Spleen (tissue), 11 donors: ENCODE measurements around the gene CEMIP. TPM values are rescaled to one million over a fixed set of nuclear protein-coding genes. Genes with fewer than 3 reads are reported as not detected.

Experiments
- DNase-seq: peaks from one replicate; pipeline ENCODE4 v3.0.0-alpha.2; 2020
- H3K27ac ChIP-seq, 8 donors: fragments of 200-600 bp; sonication (generic) in 7 of 8; 1 replicate in 4 of 8; 2 replicates in 4 of 8; pipeline versions ENCODE4 v1.5.0 to v1.8.0; 2016 to 2021; ENCODE audit warnings: inconsistent platforms in 4 of 8, mild to moderate bottlenecking in 4 of 8, moderate library complexity in 1 of 8
- H3K27me3 ChIP-seq, 7 donors: fragments of 200-600 bp; sonication (generic) in 6 of 7; replicated peaks in 1 of 7; 1 replicate in 4 of 7; 2 replicates in 3 of 7; pipeline versions ENCODE4 v1.5.0 to v1.8.0; 2016 to 2021; ENCODE audit warnings: inconsistent platforms in 3 of 7, mild to moderate bottlenecking in 1 of 7
- H3K36me3 ChIP-seq, 6 donors: fragments of 200-600 bp; sonication (generic) in 5 of 6; 1 replicate in 4 of 6; 2 replicates in 2 of 6; pipeline versions ENCODE4 v1.5.0 to v1.8.0; 2016 to 2021; ENCODE audit warnings: inconsistent platforms in 2 of 6
- H3K4me1 ChIP-seq, 6 donors: fragments of 200-600 bp; sonication (generic) in 5 of 6; 1 replicate in 3 of 6; 2 replicates in 3 of 6; pipeline versions ENCODE4 v1.5.0 to v1.8.0; 2016 to 2021; ENCODE audit warnings: inconsistent platforms in 3 of 6
- H3K4me3 ChIP-seq, 8 donors: fragments of 200-600 bp; sonication (generic) in 7 of 8; 1 replicate in 4 of 8; 2 replicates in 4 of 8; pipeline versions ENCODE4 v1.5.0 to v1.8.0; 2016 to 2021; ENCODE audit warnings: inconsistent platforms in 4 of 8, mild to moderate bottlenecking in 4 of 8, moderate library complexity in 2 of 8
- H3K9me3 ChIP-seq, 8 donors: fragments of 200-600 bp; sonication (generic) in 7 of 8; 1 replicate in 4 of 8; 2 replicates in 4 of 8; pipeline versions ENCODE4 v1.5.0 to v1.8.0; 2016 to 2021; ENCODE audit warnings: inconsistent platforms in 4 of 8
- CTCF ChIP-seq, 11 experiments: fragments of 200-600 bp in 7 of 11; fragments of 450-650 bp in 4 of 11; sonication (generic) in 4 of 11; IDR thresholded peaks in 8 of 11; conservative IDR thresholded peaks in 3 of 11; 1 replicate in 7 of 11; 2 replicates in 4 of 11; pipeline versions ENCODE4 v1.4.0 to v1.8.0; 2016 to 2021; ENCODE audit warnings: antibody characterized with exemption in 11 of 11, inconsistent platforms in 4 of 11, mild to moderate bottlenecking in 1 of 11
- POLR2A ChIP-seq, 3 donors: fragments of 450-650 bp; IDR thresholded peaks; one replicate each; pipeline ENCODE4 v1.5.1; 2017; ENCODE audit warnings: antibody characterized with exemption in 3 of 3, mild to moderate bottlenecking in 1 of 3
- POLR2AphosphoS5 ChIP-seq, 3 donors: sonication (generic); formaldehyde crosslinking; IDR thresholded peaks; one replicate each; pipeline ENCODE4 v1.5.1; 2017; ENCODE audit warnings: antibody characterized with exemption in 3 of 3
- WGBS, 5 donors: extraction: QIAGEN DNeasy Blood & Tissue Kit in 3 of 5; methylation state at CpG; one replicate each; pipeline versions ENCODE4 v1.1.5 to v1.1.7; 2013 to 2018; 5-methylcytosine and 5-hydroxymethylcytosine counted together
- intact Hi-C: fragments of 100-400 bp; cut with DNase I; formaldehyde crosslinking; loops from one replicate; pipeline ENCODE4 v1.15.0; 2023; ENCODE audit warnings: low total_unique reads
- polyA plus RNA-seq, 3 donors: library from polyadenylated mRNA; stranded (reverse); fragments of 200-250 nt; gene quantifications; one replicate each; pipeline ENCODE4 v1.2.1, GENCODE V29; 2013
- total RNA-seq, 7 donors: library from RNA; depleted of rRNA in 3 of 7; stranded (reverse); fragments of >200 nt in 3 of 7; fragmentation: NEBNext Ultra II Directional in 4 of 7; extraction: Animal tissue kit (Norgen Biotek cat#: 25700) in 4 of 7; gene quantifications; one replicate each; pipeline versions ENCODE4 v1.1.0 to v1.2.1, GENCODE V29; 2016 to 2021
- donor health status: healthy with polysubstance abuse.
- donor health status: DM: no; HTN: no; CAD: no; lungs with moderate emphysema.
- donor health status: DM: no; HTN: no; CAD: no.
- donor health status: Bipolar disorder and iron deficiency.
- donor health status: healthy.
- donor health status: DM: no; HTN: no; CAD: no.
- donor health status: DM: yes; HTN: yes; CAD: no.

CEMIP gene
- total and polyA plus RNA-seq, 10 donors, result 0.20 to 3.0 (median 1.0) TPM; not detected in 1

DNA sequence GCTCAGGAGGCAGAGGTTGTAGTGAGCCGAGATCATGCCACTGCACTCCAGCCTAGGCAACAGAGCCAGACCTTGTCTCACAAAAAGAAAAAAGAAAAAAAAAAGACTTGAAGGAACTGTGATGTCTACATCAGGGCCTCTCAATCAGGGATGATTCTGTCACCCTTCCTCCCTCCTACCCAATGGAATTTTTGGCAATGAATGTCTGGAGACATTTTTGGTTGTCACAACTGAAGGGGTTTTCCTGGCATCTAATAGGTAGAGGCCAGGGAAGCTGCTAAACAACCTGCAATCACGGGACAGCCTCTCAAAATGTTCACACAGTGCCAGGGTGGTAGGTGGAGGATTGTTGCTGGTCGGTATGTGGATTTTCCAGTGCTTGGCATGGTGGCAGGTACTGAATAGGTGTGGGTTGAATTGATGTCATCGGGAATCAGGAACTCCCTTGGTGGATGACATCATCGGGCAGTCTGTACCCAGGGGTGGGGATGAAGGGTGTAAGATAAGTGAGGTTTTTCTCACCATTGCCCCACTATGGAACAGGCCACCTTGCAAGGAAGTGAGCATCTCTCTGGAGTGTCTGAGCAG lies 139.1 kb downstream of the CEMIP start:
- no peak for TF ChIP-seq POLR2AphosphoS5 (IDR thresholded peaks at IDR 0.05)
- no peak overlapping the region for H3K27ac ChIP-seq
- H3K4me3 ChIP-seq, result no peak overlapping the region
- H3K4me1 ChIP-seq, result peaks cover 0 to 13% (median 0%) of the 10 kb centered on the region in 6 donors
- H3K9me3 ChIP-seq, result no peaks in the 10 kb centered on the region
- WGBS, 5 donors, result 89 to 94% (median 92%) methylated on average over 5 of the region's 5 CpGs
- H3K27me3 ChIP-seq, result no peaks in the 10 kb centered on the region
- intact Hi-C loops, result no loop called here
- no peak for DNase-seq
- H3K36me3 ChIP-seq, result peaks cover 0 to 20% (median 0%) of the 10 kb centered on the region in 6 donors

DNA sequence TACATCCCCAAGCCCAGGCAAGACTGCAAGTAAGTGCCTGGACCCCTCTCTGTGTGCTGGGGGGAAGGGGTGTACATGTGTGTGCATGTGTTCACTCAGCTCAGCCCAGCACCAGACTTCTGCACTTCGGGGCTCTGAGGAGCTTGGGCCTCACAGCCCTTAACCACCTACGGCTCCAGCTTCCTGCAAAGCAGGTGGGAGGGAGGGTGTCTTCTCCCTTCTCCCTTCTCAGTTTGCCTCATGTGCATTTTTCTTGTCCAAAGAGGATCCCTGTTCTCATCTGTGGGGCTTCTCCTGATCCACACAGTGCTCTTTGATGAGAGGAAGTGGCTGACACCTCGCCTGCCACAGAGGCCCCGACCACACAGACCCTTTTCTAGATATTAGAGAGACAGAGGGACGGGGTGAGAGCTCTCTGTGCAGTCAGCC lies 141.1 kb downstream of the CEMIP start:
- DNase-seq, result no peak
- peaks cover 0 to 13% (median 0%) of the 10 kb centered on the region in 6 donors for H3K4me1 ChIP-seq
- H3K9me3 ChIP-seq, result no peaks in the 10 kb centered on the region
- H3K27me3 ChIP-seq, result no peaks in the 10 kb centered on the region
- H3K36me3 ChIP-seq, result peaks cover 0 to 24% (median 0%) of the 10 kb centered on the region in 6 donors
- 25 to 41% (median 31%) methylated on average over 4 to 5 of the region's 5 CpGs for WGBS, 5 donors
- H3K27ac ChIP-seq, result no peak overlapping the region
- TF ChIP-seq CTCF (IDR thresholded peaks at IDR 0.05 in 8 of 11, conservative IDR thresholded peaks at IDR 0.05 in 3 of 11) (no peak), POLR2AphosphoS5 (IDR thresholded peaks at IDR 0.05) (no peak), POLR2A (IDR thresholded peaks at IDR 0.05) (no peak)
- intact Hi-C loops, result no loop called here
- H3K4me3 ChIP-seq, result no peak overlapping the region

- peaks cover 0 to 13% (median 0%) of the 10 kb centered on the region in 6 donors for H3K4me1 ChIP-seq
- H3K27ac ChIP-seq, result no peak overlapping the region
- intact Hi-C loops, result no loop called here
- no peaks in the 10 kb centered on the region for H3K9me3 ChIP-seq
- no peak for TF ChIP-seq CTCF (IDR thresholded peaks at IDR 0.05 in 8 of 11, conservative IDR thresholded peaks at IDR 0.05 in 3 of 11)
- no peak for TF ChIP-seq POLR2AphosphoS5 (IDR thresholded peaks at IDR 0.05)
- H3K4me3 ChIP-seq, result no peak overlapping the region
- peaks cover 0 to 27% (median 0%) of the 10 kb centered on the region in 6 donors for H3K36me3 ChIP-seq
- no peaks in the 10 kb centered on the region for H3K27me3 ChIP-seq
- DNase-seq, result peak; percentile 55
- 91 to 94% (median 92%) methylated on average over 20 of the region's 20 CpGs for WGBS, 5 donors
Measured at GRCh38 chr15:80921736-80922410, 142.7 kb downstream of the CEMIP start.

DNA sequence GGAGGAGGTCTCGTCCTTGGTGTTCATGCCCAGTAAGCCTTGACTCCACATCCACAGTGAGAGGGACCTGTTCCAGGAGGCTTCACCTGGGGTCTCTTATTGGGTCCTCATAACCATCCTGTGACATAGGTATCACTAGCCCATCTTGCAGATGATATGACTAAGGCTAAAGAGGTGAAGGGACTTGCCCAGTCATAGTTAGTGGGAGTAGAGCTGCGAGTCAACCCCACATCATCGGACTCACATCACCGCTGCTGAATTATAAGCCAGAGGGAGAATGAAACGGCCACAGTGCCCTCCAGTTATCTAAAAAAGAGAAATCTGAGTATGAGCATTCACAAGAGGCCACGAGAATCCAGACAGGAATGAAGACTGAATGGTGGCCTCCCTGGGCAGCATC lies 144.5 kb downstream of the CEMIP start:
- 87 to 97% (median 93%) methylated on average over 6 of the region's 6 CpGs for WGBS, 5 donors
- TF ChIP-seq CTCF (IDR thresholded peaks at IDR 0.05 in 8 of 11, conservative IDR thresholded peaks at IDR 0.05 in 3 of 11) (no peak), POLR2A (IDR thresholded peaks at IDR 0.05) (no peak), POLR2AphosphoS5 (IDR thresholded peaks at IDR 0.05) (no peak)
- Histone ChIP-seq H3K4me3 (no peak overlapping the region), H3K27me3 (no peaks in the 10 kb centered on the region), H3K9me3 (no peaks in the 10 kb centered on the region), H3K27ac (no peak overlapping the region), H3K4me1 (peaks cover 0 to 13% (median 0%) of the 10 kb centered on the region in 6 donors), H3K36me3 (peaks cover 0 to 27% (median 0%) of the 10 kb centered on the region in 6 donors)
- DNase-seq, result no peak
- intact Hi-C loops, result no loop called here
